GM21447 (cell line): ENCODE measurements around the gene RAI14.

ENCODE experiments used
- ATAC-seq: cut with Tn5 transposase; IDR thresholded peaks from one replicate; pipeline ENCODE4 v1.9.1; 2021; ENCODE audit not compliant: unreplicated experiment

RAI14 gene

GRCh38 chr5:34656001-34656699, at the start of gene RAI14:
Gene RAI14, plus strand, starts transcription at chr5:34656328. Its CDS starts 30,592 bp downstream, at chr5:34686920.
- no peak for ATAC-seq

- ATAC-seq, result no peak
Observed at GRCh38 chr5:34608368-34608767, 47.8 kb upstream of the RAI14 start.

- ATAC-seq, result no peak
Observed at GRCh38 chr5:34608859-34609648, 47.1 kb upstream of the RAI14 start.

GRCh38 chr5:34609951-34610441, 46.1 kb upstream of the RAI14 start:
- no peak for ATAC-seq

GRCh38 chr5:34610546-34610945, 45.6 kb upstream of the RAI14 start:
- ATAC-seq, result no peak

- ATAC-seq, result no peak
Observed at GRCh38 chr5:34611464-34612415, 44.4 kb upstream of the RAI14 start.

- no peak for ATAC-seq
Observed at GRCh38 chr5:34616651-34617050, 39.5 kb upstream of the RAI14 start.

GRCh38 chr5:34618371-34619065, 37.6 kb upstream of the RAI14 start:
- ATAC-seq, result no peak

- ATAC-seq, result no peak
Observed at GRCh38 chr5:34620185-34620584, 35.9 kb upstream of the RAI14 start.

GRCh38 chr5:34621277-34622097, 34.6 kb upstream of the RAI14 start:
- ATAC-seq, result no peak

GRCh38 chr5:34622098-34622400, 34.1 kb upstream of the RAI14 start:
- no peak for ATAC-seq

- no peak for ATAC-seq
Observed at GRCh38 chr5:34624691-34625090, 31.4 kb upstream of the RAI14 start.

- ATAC-seq, result no peak
Observed at GRCh38 chr5:34625246-34625645, 30.9 kb upstream of the RAI14 start.

- no peak for ATAC-seq
Observed at GRCh38 chr5:34626036-34626435, 30.1 kb upstream of the RAI14 start.

GRCh38 chr5:34626751-34627150, 29.4 kb upstream of the RAI14 start:
- no peak for ATAC-seq

GRCh38 chr5:34627794-34628193, 28.3 kb upstream of the RAI14 start:
- ATAC-seq, result no peak

GRCh38 chr5:34628373-34628772, 27.8 kb upstream of the RAI14 start:
- no peak for ATAC-seq

- ATAC-seq, result no peak
Observed at GRCh38 chr5:34630596-34630995, 25.5 kb upstream of the RAI14 start.

GRCh38 chr5:34632807-34633422, 23.2 kb upstream of the RAI14 start:
- ATAC-seq, result no peak
